NT2/D1 (cell line): ENCODE measurements around the gene MYZAP.

ENCODE experiments used
- SUZ12 ChIP-seq: IDR thresholded peaks from 2 replicates; pipeline ENCODE4 v1.6.1; 2011; ENCODE audit not compliant: insufficient read length, insufficient read depth; ENCODE audit errors: extremely low read depth
- ZNF274 ChIP-seq: IDR thresholded peaks from 2 replicates; pipeline ENCODE4 v1.6.1; 2011; ENCODE audit warnings: mild to moderate bottlenecking, low read depth, low read length

DNA sequence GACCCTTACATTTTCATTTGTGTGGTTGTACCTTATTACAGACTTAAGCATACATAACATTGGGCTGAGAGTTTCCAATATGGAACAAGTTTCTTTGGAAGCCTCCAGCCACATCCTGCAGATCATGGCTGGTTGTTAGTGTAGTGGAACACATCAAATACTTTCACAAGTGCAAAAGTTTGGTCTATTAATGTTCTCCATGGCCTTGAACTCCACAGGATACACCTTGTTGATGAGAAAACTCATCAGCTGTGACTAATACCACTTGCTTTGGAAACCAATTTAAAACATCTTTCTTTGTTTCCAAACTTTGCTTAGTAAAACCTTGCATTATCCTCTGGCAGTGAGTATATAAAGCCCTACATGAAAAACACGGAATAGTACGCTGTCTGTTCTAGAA lies 46.1 kb downstream of the MYZAP start:
- no peak for TF ChIP-seq ZNF274
- TF ChIP-seq SUZ12 = no peak
